ENCODE data around the gene PRRG2.

DNA sequence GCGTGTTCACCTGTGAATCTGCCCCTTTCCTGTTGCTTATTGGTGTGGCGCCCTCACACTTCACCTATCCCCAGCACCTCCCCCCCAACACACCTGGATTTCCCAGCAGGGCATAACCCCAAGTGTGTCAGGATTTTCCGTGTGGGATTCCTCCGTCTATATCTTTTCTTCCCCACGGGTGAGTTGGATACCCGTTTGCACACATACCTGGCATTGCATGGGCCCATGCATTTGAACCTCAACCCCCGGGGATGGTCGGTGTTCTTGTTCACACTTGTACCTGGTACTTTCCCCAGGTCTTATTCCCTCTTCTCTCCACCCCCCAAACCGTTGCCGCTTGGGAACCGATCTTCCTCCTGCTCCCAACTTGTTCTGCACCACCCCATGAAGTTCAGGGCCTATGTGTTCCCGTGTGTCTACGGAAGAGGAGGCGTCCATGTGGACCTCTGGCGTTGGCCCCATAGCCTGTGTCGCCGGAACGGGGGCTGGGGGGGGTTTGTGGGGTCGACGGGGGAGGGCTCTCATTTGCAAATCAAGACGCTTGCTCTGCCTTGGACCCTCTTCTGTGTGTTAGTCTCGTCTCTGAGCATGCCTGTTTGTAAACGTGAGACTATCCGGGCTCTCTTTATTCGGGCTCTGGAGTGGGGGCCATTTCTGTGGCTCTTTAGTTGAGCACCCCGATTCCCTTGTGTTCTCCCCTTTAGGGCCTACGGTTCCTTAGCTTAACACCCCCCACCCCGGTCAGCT is 11.5 kb downstream of the PRRG2 start:
- TF ChIP-seq, protein P1, sequence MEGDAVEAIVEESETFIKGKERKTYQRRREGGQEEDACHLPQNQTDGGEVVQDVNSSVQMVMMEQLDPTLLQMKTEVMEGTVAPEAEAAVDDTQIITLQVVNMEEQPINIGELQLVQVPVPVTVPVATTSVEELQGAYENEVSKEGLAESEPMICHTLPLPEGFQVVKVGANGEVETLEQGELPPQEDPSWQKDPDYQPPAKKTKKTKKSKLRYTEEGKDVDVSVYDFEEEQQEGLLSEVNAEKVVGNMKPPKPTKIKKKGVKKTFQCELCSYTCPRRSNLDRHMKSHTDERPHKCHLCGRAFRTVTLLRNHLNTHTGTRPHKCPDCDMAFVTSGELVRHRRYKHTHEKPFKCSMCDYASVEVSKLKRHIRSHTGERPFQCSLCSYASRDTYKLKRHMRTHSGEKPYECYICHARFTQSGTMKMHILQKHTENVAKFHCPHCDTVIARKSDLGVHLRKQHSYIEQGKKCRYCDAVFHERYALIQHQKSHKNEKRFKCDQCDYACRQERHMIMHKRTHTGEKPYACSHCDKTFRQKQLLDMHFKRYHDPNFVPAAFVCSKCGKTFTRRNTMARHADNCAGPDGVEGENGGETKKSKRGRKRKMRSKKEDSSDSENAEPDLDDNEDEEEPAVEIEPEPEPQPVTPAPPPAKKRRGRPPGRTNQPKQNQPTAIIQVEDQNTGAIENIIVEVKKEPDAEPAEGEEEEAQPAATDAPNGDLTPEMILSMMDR (IDR thresholded peaks at IDR 0.05 in 4 of 5, conservative IDR thresholded peaks at IDR 0.05 in 1 of 5): no peak
- no peak for TF ChIP-seq POLR2A (IDR thresholded peaks at IDR 0.05)

Measured in gastrocnemius medialis (tissue), 4 donors.